ENCODE measurements around the gene WDR5B. TPM values are rescaled to one million over a fixed set of nuclear protein-coding genes. Genes with fewer than 3 reads are reported as not detected.

WDR5B gene
- total and polyA plus RNA-seq, 10 of the 15 experiments (the other 5 are each of a cell fraction or from before 2014, with no cell fraction given) = 1.7 to 7.9 (median 3.3) TPM

DNA sequence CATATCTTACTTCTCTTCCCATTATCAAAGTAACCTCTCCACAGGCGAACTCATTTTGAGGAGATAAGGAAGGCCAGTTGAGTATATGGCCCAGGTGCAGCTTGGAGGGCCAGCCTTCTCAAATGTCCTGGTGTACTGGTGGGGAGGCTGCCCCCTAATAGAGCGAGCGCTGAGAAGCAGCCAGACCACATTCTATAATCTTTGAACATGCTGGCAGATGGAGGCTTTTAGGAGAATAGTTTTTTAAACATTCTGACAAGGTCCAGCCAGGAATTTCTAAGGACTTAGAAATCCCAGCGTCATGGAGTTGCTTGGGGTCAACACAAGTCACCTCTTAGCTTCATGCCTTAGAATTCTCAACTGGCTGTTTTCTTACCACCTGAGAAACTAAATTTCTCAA lies 5.8 kb downstream of the WDR5B start:
- Histone ChIP-seq H2AFZ (ENCODE audit: control insufficient read depth, low read depth, low read length) (no peak overlapping the region), H3K36me3 (ENCODE audit: control insufficient read depth in 2 of 2, insufficient read depth in 2 of 2, low read length in 1 of 2) (peaks cover 5 to 11% of the 10 kb centered on the region in 2 experiments; a peak in 3 of 4 replicates), H3K4me2 (ENCODE audit: control insufficient read depth, insufficient read depth) (no peak overlapping the region), H3K4me3 (no peak overlapping the region), H3K79me2 (ENCODE audit: control insufficient read depth, insufficient read depth, low read length) (peaks cover 13% of the 10 kb centered on the region), H3K9me3 (replicated peaks; ENCODE audit: control insufficient read depth, insufficient read depth, low read length) (no peaks in the 10 kb centered on the region), H3K9ac (ENCODE audit: control insufficient read depth, insufficient read depth, low read length) (no peak overlapping the region), H3K27me3 (replicated peaks in 1 of 2; ENCODE audit: control insufficient read depth in 2 of 2, insufficient read depth in 2 of 2, low read length in 1 of 2) (no peaks in the 10 kb centered on the region), H3K27ac (ENCODE audit: control insufficient read depth, insufficient read depth) (no peak overlapping the region), H3K4me1 (ENCODE audit: control insufficient read depth, insufficient read depth, low read length) (peaks cover 8% of the 10 kb centered on the region; the same call in 1 of the 2 replicates), H4K20me1 (ENCODE audit: control insufficient read depth, insufficient read depth) (no peaks in the 10 kb centered on the region)
- 96% methylated on average over 4 of the region's 4 CpGs for WGBS (ENCODE audit: insufficient coverage, insufficient replicate concordance, low lambda C conversion rate, missing lambda C conversion rate)
- RAD21 ChIA-PET (ENCODE audit: unreplicated experiment) = interaction anchor here (0.6 to 2.4 kb wide), 5 partner anchors 18 to 863 kb away, joined by 3 to 7 read pairs (median 4); partner anchors contain the start of gene FAM162A
- no peak for TF ChIP-seq RUNX3 (IDR thresholded peaks at IDR 0.05; ENCODE audit: low read length)
- TF ChIP-seq E2F8 (IDR thresholded peaks at IDR 0.05; ENCODE audit: low read depth, partially characterized antibody) = no peak
- TF ChIP-seq KLF5 (IDR thresholded peaks at IDR 0.05; ENCODE audit: partially characterized antibody) = no peak
- no peak for TF ChIP-seq POLR2AphosphoS2 (IDR thresholded peaks at IDR 0.05; ENCODE audit: low read depth, low read length)
- no peak for TF ChIP-seq SUZ12 (IDR thresholded peaks at IDR 0.05; ENCODE audit: unreplicated experiment)
- no peak for TF ChIP-seq RCOR1 (conservative IDR thresholded peaks at IDR 0.05; ENCODE audit: low read depth, low read length)
- SMC1A ChIA-PET (ENCODE audit: uncharacterized antibody, unreplicated experiment) = interaction anchor here (0.6 to 7.4 kb wide), 4 partner anchors 19 to 622 kb away, joined by 3 to 70 read pairs (median 4); no protein-coding TSS in a partner anchor
- intact Hi-C loops (cut with micrococcal nuclease; ENCODE audit: unreplicated experiment) = no loop called here
- in situ Hi-C loops (cut with MboI) = no loop called here
- CTCF ChIA-PET = interaction anchor here (1.9 to 5.4 kb wide), 3 partner anchors 17 to 25 kb away, joined by 4 to 28 read pairs (median 12); partner anchors contain the start of gene FAM162A
- FAIRE-seq (no peak), ATAC-seq (no peak), DNase-seq (ENCODE audit: low read depth, low spot score) (no peak)
- BruUV-seq (replicated peaks) = no TSS peak
- POLR2A ChIA-PET = no interaction called here

All from GM12878 (cell line).